K562 (cell line): Measurements from ENCODE around the gene CPLANE2. TPM values are rescaled to one million over a fixed set of nuclear protein-coding genes. Genes with fewer than 3 reads are reported as not detected.

Source experiments
- DDX20 ChIP-seq: fragments of 450-650 bp; IDR thresholded peaks from 2 replicates; pipeline ENCODE4 v1.6.1; 2016; ENCODE audit warnings: missing genetic modification characterization, low read depth, mild to moderate bottlenecking, missing compliant biosample characterization, moderate library complexity
- ELF2 ChIP-seq: fragments of 250-450 bp; sonication (Bioruptor Pico); IDR thresholded peaks from 2 replicates; pipeline ENCODE4 v1.5.0; 2021; ENCODE audit warnings: mild to moderate bottlenecking
- FOXA1 ChIP-seq: fragments of 450-650 bp; IDR thresholded peaks from 2 replicates; pipeline ENCODE4 v1.6.1; 2016; ENCODE audit warnings: mild to moderate bottlenecking, borderline replicate concordance
- HDAC3 ChIP-seq: fragments of 450-650 bp; IDR thresholded peaks from 2 replicates; pipeline ENCODE4 v1.6.1; 2018; ENCODE audit warnings: borderline replicate concordance, mild to moderate bottlenecking, moderate library complexity; ENCODE audit not compliant: partially characterized antibody
- HEY1 ChIP-seq: fragments of 250-450 bp; sonication (Bioruptor Pico); IDR thresholded peaks from 2 replicates; pipeline ENCODE4 v1.5.0; 2020; ENCODE audit warnings: mild to moderate bottlenecking, moderate library complexity, borderline replicate concordance
- JUND ChIP-seq, 2 experiments: IDR thresholded peaks; 2 replicates in 1 of 2; 3 replicates in 1 of 2; pipeline ENCODE4 v1.6.1; 2011; ENCODE audit warnings: borderline replicate concordance in 2 of 2, low read depth in 2 of 2, low read length in 2 of 2, improper control_type of control experiment in 1 of 2, missing biosample characterization in 1 of 2, missing genetic modification characterization in 1 of 2, missing genetic modification reagents in 1 of 2
- KDM4B ChIP-seq, 2 experiments: fragments of 450-650 bp in 1 of 2; sonication (generic) in 1 of 2; IDR thresholded peaks; 2 replicates each; pipeline ENCODE4 v1.6.1; 2016 to 2017; ENCODE audit warnings: borderline replicate concordance in 2 of 2, antibody characterized with exemption in 1 of 2, low read depth in 1 of 2, mild to moderate bottlenecking in 1 of 2
- ZNF134 ChIP-seq: fragments of 250-450 bp; sonication (Bioruptor Pico); conservative IDR thresholded peaks from 2 replicates; pipeline ENCODE4 v1.4.0; 2020
- ZNF589 ChIP-seq: fragments of 200-800 bp; sonication (Bioruptor generic); IDR thresholded peaks from 2 replicates; pipeline ENCODE4 v1.6.1; 2016; ENCODE audit warnings: low read depth, missing genetic modification characterization, missing compliant biosample characterization
- ZNF766 ChIP-seq: fragments of 200-800 bp; sonication (Bioruptor generic); conservative IDR thresholded peaks from 2 replicates; pipeline ENCODE4 v1.6.1; 2016; ENCODE audit warnings: missing genetic modification characterization, missing compliant biosample characterization
- ZNF785 ChIP-seq: fragments of 250-450 bp; sonication (Bioruptor Pico); IDR thresholded peaks from 2 replicates; pipeline ENCODE4 v1.4.0; 2020; ENCODE audit warnings: mild to moderate bottlenecking
- polyA plus RNA-seq, 8 experiments: library from polyadenylated mRNA; depleted of rRNA in 4 of 8; stranded (reverse) in 5 of 8; unstranded in 3 of 8; fragments of >200 nt; fragmentation: Nextera tagmentation in 2 of 8; fragmentation: Illumina TruSeq in 1 of 8; extraction: Ambion mirVana in 2 of 8; extraction: Trizol in 1 of 8; gene quantifications; 2 replicates each; pipeline versions ENCODE4 v1.2.1 to v1.2.3, GENCODE V29; 2011 to 2014; ENCODE audit warnings: inconsistent platforms in 1 of 8, missing spikeins in 1 of 8
- total RNA-seq, 7 experiments: library from RNA; depleted of rRNA in 6 of 7; stranded (reverse); fragments of >200 nt in 6 of 7; fragmentation: Illumina TruSeq in 2 of 7; extraction: Trizol in 2 of 7; gene quantifications; 2 replicates each; pipeline versions ENCODE4 v1.2.1 to v1.2.3, GENCODE V29; 2011 to 2021; ENCODE audit warnings: low replicate concordance in 1 of 7
- TF ChIP-seq, protein P1 (sequence below): fragments of 250-450 bp; sonication (Bioruptor Pico); IDR thresholded peaks from 2 replicates; pipeline ENCODE4 v1.4.0; 2020; ENCODE audit warnings: mild to moderate bottlenecking
- TF ChIP-seq, protein P2 (sequence below): fragments of 250-450 bp; sonication (Bioruptor Pico); IDR thresholded peaks from 2 replicates; pipeline ENCODE4 v1.9.0; 2021; ENCODE audit warnings: mild to moderate bottlenecking, inconsistent platforms
- TF ChIP-seq, protein P3 (sequence below): fragments of 450-650 bp; formaldehyde crosslinking; IDR thresholded peaks from 2 replicates; pipeline ENCODE4 v1.4.0; 2022; ENCODE audit warnings: mild to moderate bottlenecking, moderate library complexity
- TF ChIP-seq, protein P4 (sequence below): sonication (generic); formaldehyde crosslinking; IDR thresholded peaks from 2 replicates; pipeline ENCODE4 v1.8.1; 2022; ENCODE audit warnings: missing genetic modification reagents
- TF ChIP-seq, protein P5 (sequence below): fragments of 450-650 bp; formaldehyde crosslinking; conservative IDR thresholded peaks from 2 replicates; pipeline ENCODE4 v1.4.0; 2022; ENCODE audit warnings: mild to moderate bottlenecking, missing genetic modification characterization
- TF ChIP-seq, protein P6 (sequence below): sonication (generic); IDR thresholded peaks from 2 replicates; pipeline ENCODE4 v1.6.1; 2016

The CPLANE2 gene
- total and polyA plus RNA-seq, 9 of the 15 experiments (the other 6 are each of a cell fraction or from before 2014, with no cell fraction given) = 0.17 to 20.9 (median 8.1) TPM

DNA sequence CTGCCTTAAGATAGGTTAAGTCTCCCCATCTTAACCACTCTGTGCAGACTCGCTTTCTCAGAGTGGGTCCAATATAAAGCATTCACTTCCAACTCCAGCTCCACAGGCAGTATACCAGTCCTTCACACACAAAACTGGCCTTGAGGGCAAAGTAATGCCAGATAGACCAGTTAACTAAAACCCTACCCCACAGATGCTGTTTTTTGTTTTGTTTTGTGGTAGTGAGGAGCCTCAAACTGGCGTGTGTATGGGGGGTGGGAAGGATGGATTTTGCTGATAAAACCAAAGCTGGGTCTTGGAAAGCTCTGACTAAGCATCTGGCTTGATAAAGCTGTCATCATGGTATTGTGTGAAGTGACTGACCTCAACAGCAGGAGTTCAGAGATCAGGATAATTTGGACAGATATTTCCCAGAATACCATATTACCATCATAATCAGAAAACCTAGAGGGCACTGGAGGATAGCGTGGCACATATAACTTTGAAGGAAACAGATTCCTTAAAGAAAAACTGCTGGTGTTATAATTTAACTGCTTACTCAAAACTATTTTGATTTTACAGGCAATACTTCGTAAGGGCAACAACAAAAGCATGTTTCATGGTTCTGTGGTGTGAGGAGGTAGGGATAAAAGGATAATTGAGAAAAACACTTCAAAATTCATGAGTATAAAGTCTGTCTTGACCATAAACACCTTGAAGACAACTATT lies 29.6 kb upstream of the CPLANE2 start (continued):
- TF ChIP-seq, protein P1, sequence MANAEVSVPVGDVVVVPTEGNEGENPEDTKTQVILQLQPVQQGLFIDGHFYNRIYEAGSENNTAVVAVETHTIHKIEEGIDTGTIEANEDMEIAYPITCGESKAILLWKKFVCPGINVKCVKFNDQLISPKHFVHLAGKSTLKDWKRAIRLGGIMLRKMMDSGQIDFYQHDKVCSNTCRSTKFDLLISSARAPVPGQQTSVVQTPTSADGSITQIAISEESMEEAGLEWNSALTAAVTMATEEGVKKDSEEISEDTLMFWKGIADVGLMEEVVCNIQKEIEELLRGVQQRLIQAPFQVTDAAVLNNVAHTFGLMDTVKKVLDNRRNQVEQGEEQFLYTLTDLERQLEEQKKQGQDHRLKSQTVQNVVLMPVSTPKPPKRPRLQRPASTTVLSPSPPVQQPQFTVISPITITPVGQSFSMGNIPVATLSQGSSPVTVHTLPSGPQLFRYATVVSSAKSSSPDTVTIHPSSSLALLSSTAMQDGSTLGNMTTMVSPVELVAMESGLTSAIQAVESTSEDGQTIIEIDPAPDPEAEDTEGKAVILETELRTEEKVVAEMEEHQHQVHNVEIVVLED (CRISPR knock-in tag) = 0 out of 2 replicates have a peak, but pooled peaks have one; percentile 31
- TF ChIP-seq JUND (IDR thresholded peaks at IDR 0.05; ENCODE audit: borderline replicate concordance, low read depth, low read length) (peak; percentile 91), JUND (tag; IDR thresholded peaks at IDR 0.05; ENCODE audit: borderline replicate concordance, low read depth, low read length) (peak; percentile 87; the same call in 2 of the 3 replicates), HDAC3 (peak; percentile 95), KDM4B (IDR thresholded peaks at IDR 0.05; ENCODE audit: borderline replicate concordance in 2 of 2, low read depth in 1 of 2) (0 out of 4 replicates have a peak, but pooled peaks of 1 of the 2 experiments have one; percentile 13), HEY1 (CRISPR knock-in tag) (peak; percentile 93), ZNF766 (CRISPR knock-in tag) (peak; percentile 82; the same call in 1 of the 2 replicates), ELF2 (CRISPR knock-in tag) (0 out of 2 replicates have a peak, but pooled peaks have one; percentile 62), ZNF134 (CRISPR knock-in tag) (0 out of 2 replicates have a peak, but pooled peaks have one; percentile 48), FOXA1 (no peak), ZNF785 (CRISPR knock-in tag) (no peak), DDX20 (tag) (0 out of 2 replicates have a peak, but pooled peaks have one; percentile 42), ZNF589 (CRISPR knock-in tag) (peak; percentile 95)
- TF ChIP-seq, protein P2, sequence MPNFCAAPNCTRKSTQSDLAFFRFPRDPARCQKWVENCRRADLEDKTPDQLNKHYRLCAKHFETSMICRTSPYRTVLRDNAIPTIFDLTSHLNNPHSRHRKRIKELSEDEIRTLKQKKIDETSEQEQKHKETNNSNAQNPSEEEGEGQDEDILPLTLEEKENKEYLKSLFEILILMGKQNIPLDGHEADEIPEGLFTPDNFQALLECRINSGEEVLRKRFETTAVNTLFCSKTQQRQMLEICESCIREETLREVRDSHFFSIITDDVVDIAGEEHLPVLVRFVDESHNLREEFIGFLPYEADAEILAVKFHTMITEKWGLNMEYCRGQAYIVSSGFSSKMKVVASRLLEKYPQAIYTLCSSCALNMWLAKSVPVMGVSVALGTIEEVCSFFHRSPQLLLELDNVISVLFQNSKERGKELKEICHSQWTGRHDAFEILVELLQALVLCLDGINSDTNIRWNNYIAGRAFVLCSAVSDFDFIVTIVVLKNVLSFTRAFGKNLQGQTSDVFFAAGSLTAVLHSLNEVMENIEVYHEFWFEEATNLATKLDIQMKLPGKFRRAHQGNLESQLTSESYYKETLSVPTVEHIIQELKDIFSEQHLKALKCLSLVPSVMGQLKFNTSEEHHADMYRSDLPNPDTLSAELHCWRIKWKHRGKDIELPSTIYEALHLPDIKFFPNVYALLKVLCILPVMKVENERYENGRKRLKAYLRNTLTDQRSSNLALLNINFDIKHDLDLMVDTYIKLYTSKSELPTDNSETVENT (CRISPR knock-in tag) = no peak
- TF ChIP-seq, protein P3, sequence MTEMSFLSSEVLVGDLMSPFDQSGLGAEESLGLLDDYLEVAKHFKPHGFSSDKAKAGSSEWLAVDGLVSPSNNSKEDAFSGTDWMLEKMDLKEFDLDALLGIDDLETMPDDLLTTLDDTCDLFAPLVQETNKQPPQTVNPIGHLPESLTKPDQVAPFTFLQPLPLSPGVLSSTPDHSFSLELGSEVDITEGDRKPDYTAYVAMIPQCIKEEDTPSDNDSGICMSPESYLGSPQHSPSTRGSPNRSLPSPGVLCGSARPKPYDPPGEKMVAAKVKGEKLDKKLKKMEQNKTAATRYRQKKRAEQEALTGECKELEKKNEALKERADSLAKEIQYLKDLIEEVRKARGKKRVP (CRISPR knock-in tag) = peak; percentile 39; the same call in 1 of the 2 replicates
- TF ChIP-seq, protein P4, sequence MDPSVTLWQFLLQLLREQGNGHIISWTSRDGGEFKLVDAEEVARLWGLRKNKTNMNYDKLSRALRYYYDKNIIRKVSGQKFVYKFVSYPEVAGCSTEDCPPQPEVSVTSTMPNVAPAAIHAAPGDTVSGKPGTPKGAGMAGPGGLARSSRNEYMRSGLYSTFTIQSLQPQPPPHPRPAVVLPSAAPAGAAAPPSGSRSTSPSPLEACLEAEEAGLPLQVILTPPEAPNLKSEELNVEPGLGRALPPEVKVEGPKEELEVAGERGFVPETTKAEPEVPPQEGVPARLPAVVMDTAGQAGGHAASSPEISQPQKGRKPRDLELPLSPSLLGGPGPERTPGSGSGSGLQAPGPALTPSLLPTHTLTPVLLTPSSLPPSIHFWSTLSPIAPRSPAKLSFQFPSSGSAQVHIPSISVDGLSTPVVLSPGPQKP = no peak
- TF ChIP-seq, protein P5, sequence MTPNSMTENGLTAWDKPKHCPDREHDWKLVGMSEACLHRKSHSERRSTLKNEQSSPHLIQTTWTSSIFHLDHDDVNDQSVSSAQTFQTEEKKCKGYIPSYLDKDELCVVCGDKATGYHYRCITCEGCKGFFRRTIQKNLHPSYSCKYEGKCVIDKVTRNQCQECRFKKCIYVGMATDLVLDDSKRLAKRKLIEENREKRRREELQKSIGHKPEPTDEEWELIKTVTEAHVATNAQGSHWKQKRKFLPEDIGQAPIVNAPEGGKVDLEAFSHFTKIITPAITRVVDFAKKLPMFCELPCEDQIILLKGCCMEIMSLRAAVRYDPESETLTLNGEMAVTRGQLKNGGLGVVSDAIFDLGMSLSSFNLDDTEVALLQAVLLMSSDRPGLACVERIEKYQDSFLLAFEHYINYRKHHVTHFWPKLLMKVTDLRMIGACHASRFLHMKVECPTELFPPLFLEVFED (CRISPR knock-in tag) = peak; percentile 72; the same call in 1 of the 2 replicates
- TF ChIP-seq, protein P6, sequence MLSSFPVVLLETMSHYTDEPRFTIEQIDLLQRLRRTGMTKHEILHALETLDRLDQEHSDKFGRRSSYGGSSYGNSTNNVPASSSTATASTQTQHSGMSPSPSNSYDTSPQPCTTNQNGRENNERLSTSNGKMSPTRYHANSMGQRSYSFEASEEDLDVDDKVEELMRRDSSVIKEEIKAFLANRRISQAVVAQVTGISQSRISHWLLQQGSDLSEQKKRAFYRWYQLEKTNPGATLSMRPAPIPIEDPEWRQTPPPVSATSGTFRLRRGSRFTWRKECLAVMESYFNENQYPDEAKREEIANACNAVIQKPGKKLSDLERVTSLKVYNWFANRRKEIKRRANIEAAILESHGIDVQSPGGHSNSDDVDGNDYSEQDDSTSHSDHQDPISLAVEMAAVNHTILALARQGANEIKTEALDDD = peak; percentile 99
